ENCODE data around the gene CHMP1A.

CHMP1A gene

GRCh38 chr16:89602952-89603590 is 54.4 kb downstream of the CHMP1A start:
- no peak for DNase-seq

GRCh38 chr16:89602273-89602951 is 55.1 kb downstream of the CHMP1A start:
- DNase-seq = peak; percentile 70 to 84 (median 81)

GRCh38 chr16:89601906-89602272 is 55.6 kb downstream of the CHMP1A start:
- no peak for DNase-seq

GRCh38 chr16:89600956-89601355 is 56.6 kb downstream of the CHMP1A start:
- peak; percentile 13 to 50 (median 34) for DNase-seq

- no peak for DNase-seq
Measured at GRCh38 chr16:89600427-89600826, 57.1 kb downstream of the CHMP1A start.

DNA sequence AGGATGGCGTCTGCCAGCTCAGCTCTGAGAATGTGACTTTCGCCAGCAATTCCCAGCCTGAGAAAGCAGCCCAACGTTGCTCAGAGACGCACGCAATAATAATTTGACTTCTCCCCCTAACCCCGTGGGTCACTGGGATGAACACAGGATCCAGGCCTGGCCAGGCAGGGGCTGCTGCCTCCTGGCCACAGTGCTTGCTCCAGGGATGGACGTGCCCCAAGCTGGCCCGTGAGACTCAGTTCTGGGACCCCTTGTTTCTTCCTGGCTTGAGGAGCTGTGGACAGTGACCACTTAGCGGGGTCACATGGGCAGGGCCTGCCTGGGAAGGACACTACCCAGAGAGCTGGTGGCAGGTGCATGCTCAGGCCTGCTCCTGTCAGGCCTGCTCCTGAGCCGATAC is 57.6 kb downstream of the CHMP1A start:
- no peak for DNase-seq

DNA sequence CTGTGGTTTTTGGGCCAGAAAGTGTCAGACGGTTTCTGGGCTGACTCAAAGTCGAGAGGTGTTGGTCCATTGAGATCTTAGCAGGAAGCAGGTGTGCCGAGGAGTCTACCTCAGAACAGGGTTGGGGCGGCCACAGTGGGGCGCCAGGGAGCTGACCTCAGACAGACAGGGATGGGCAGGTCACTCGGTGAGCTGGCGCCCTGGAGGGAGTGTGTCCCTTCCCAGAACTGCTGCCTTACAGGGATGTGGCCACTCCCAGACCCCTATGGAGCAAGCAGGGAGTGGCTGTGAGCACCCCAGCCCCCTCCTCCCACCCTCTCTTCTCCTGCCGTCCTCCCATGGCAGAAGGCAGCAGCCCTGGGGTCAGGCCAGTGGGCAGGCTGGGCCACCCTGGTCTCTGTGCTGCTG is 58.1 kb downstream of the CHMP1A start:
- DNase-seq = peak in 1 of 4 experiments; percentile 35

- DNase-seq = peak in 3 of 4 experiments; percentile 39 to 49 (median 40)
Measured at GRCh38 chr16:89598199-89598598, 59.3 kb downstream of the CHMP1A start.

- DNase-seq = no peak
Measured at GRCh38 chr16:89596957-89597649, 60.4 kb downstream of the CHMP1A start.

DNA sequence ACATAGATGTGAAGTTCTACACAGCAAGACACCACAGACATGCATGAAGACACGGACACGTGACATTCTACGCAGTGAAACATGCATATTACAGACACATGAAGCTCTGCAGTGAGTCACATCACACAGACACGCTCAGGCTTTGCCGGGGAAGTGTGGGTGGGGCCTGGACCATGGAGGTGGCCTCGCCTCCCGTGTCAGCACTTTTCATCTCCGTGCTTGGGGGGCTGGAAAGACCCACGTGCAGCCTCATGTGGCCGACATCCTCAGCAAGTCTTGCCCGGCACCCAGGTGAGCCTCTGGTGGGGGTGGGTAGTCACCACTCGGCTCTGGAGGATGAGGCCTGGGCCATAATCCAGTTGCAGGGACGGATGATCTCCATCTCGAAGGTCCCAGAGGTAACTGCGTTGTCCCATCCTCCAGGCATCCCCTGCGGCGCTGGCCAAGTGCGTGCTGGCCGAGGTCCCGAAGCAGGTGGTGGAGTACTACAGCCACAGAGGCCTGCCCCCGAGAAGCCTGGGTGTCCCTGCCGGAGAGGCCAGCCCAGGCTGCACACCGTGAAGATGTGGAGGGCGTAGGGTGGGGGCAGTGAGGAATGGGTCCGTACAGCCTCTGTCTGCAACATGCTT is 61.3 kb downstream of the CHMP1A start:
- no peak for DNase-seq

GRCh38 chr16:89595330-89596060 is 62.0 kb downstream of the CHMP1A start:
- no peak for DNase-seq

Data from suppressor macrophage (primary cell).